Liver (tissue), 9 donors: Measurements from ENCODE around the gene THEMIS2. TPM values are rescaled to one million over a fixed set of nuclear protein-coding genes. Genes with fewer than 3 reads are reported as not detected.
A peak's percentile ranks its signal among the peaks of the same experiment; 100 is the strongest.

Source experiments
- DNase-seq: peaks from one replicate; pipeline ENCODE4 v3.0.0-alpha.2; 2017; ENCODE audit warnings: low spot score
- H3K27ac ChIP-seq, 2 donors: one replicate each; pipeline ENCODE4 v1.7.0; 2013; ENCODE audit warnings: inconsistent platforms in 2 of 2, low read length in 2 of 2, control low read depth in 1 of 2, low read depth in 1 of 2, mild to moderate bottlenecking in 1 of 2
- H3K27me3 ChIP-seq, 4 donors: one replicate each; pipeline versions ENCODE4 v1.6.1 to v1.7.0; 2013; ENCODE audit warnings: low read length in 3 of 4, inconsistent platforms in 1 of 4, mild to moderate bottlenecking in 1 of 4, moderate library complexity in 1 of 4; ENCODE audit not compliant: control insufficient read depth in 4 of 4, insufficient read depth in 4 of 4
- H3K36me3 ChIP-seq, 4 donors: one replicate each; pipeline versions ENCODE4 v1.6.1 to v1.7.0; 2013; ENCODE audit warnings: low read length in 3 of 4, mild to moderate bottlenecking in 3 of 4, low read depth in 1 of 4, moderate library complexity in 1 of 4; ENCODE audit not compliant: control insufficient read depth in 4 of 4, insufficient read depth in 3 of 4
- H3K4me1 ChIP-seq, 4 donors: one replicate each; pipeline versions ENCODE4 v1.6.1 to v1.7.0; 2013; ENCODE audit warnings: low read length in 3 of 4, mild to moderate bottlenecking in 3 of 4, moderate library complexity in 1 of 4; ENCODE audit not compliant: control insufficient read depth in 4 of 4, insufficient read depth in 4 of 4
- H3K4me3 ChIP-seq, 3 donors: one replicate each; pipeline versions ENCODE4 v1.6.1 to v1.7.0; 2013; ENCODE audit warnings: low read length in 3 of 3, control low read depth in 1 of 3, low read depth in 1 of 3, mild to moderate bottlenecking in 1 of 3
- H3K9ac ChIP-seq, 2 donors: one replicate each; pipeline ENCODE4 v1.7.0; 2013; ENCODE audit warnings: low read length in 2 of 2, mild to moderate bottlenecking in 2 of 2, moderate library complexity in 2 of 2, control low read depth in 1 of 2, low read depth in 1 of 2
- H3K9me3 ChIP-seq, 4 donors: one replicate each; pipeline versions ENCODE4 v1.6.1 to v1.7.0; 2013; ENCODE audit warnings: low read length in 3 of 4; ENCODE audit not compliant: control insufficient read depth in 4 of 4
- EGR1 ChIP-seq, 2 donors: IDR thresholded peaks; 2 replicates each; pipeline ENCODE4 v1.6.1; 2016 to 2018; ENCODE audit warnings: antibody characterized with exemption in 2 of 2, low read depth in 2 of 2
- FOXA1 ChIP-seq: IDR thresholded peaks from 2 replicates; pipeline ENCODE4 v1.6.1; 2016; ENCODE audit warnings: antibody characterized with exemption
- FOXA2 ChIP-seq: IDR thresholded peaks from 2 replicates; pipeline ENCODE4 v1.6.1; 2016; ENCODE audit warnings: antibody characterized with exemption
- GABPA ChIP-seq, 2 donors: IDR thresholded peaks in 1 of 2; conservative IDR thresholded peaks in 1 of 2; 2 replicates each; pipeline ENCODE4 v1.6.1; 2016; ENCODE audit warnings: antibody characterized with exemption in 2 of 2, mild to moderate bottlenecking in 1 of 2, moderate library complexity in 1 of 2
- HNF4A ChIP-seq, 2 donors: conservative IDR thresholded peaks; 2 replicates each; pipeline ENCODE4 v1.6.1; 2016; ENCODE audit warnings: antibody characterized with exemption in 2 of 2, mild to moderate bottlenecking in 2 of 2
- HNF4G ChIP-seq: IDR thresholded peaks from 2 replicates; pipeline ENCODE4 v1.6.1; 2016; ENCODE audit warnings: antibody characterized with exemption
- JUND ChIP-seq, 2 donors: IDR thresholded peaks; 2 replicates each; pipeline ENCODE4 v1.6.1; 2016; ENCODE audit warnings: antibody characterized with exemption in 2 of 2
- NR2F2 ChIP-seq: IDR thresholded peaks from 2 replicates; pipeline ENCODE4 v1.6.1; 2016; ENCODE audit warnings: antibody characterized with exemption
- RAD21 ChIP-seq, 2 donors: IDR thresholded peaks; 2 replicates each; pipeline ENCODE4 v1.6.1; 2016; ENCODE audit warnings: antibody characterized with exemption in 2 of 2, mild to moderate bottlenecking in 2 of 2
- RXRA ChIP-seq, 2 donors: IDR thresholded peaks; 2 replicates each; pipeline ENCODE4 v1.6.1; 2017 to 2018; ENCODE audit warnings: antibody characterized with exemption in 2 of 2, mild to moderate bottlenecking in 1 of 2
- SP1 ChIP-seq: IDR thresholded peaks from 2 replicates; pipeline ENCODE4 v1.6.1; 2018; ENCODE audit warnings: antibody characterized with exemption, mild to moderate bottlenecking
- TAF1 ChIP-seq: conservative IDR thresholded peaks from 2 replicates; pipeline ENCODE4 v1.6.1; 2016; ENCODE audit warnings: antibody characterized with exemption, mild to moderate bottlenecking
- YY1 ChIP-seq: IDR thresholded peaks from 2 replicates; pipeline ENCODE4 v1.6.1; 2016; ENCODE audit warnings: antibody characterized with exemption, mild to moderate bottlenecking
- WGBS: extraction: QIAGEN DNeasy Blood & Tissue Kit; methylation state at CpG from one replicate; pipeline ENCODE4 v1.1.7; 2013; 5-methylcytosine and 5-hydroxymethylcytosine counted together
- polyA plus RNA-seq, 2 donors: library from polyadenylated mRNA; stranded (reverse) in 1 of 2; unstranded in 1 of 2; fragments of 200-250 nt in 1 of 2; fragments of >200 nt in 1 of 2; fragmentation: Nextera tagmentation in 1 of 2; extraction: Ambion mirVana in 1 of 2; gene quantifications; one replicate each; pipeline versions ENCODE4 v1.2.1 to v1.2.3, GENCODE V29; 2013 to 2015
- total RNA-seq, 2 donors: library from RNA; depleted of rRNA; stranded (reverse); fragments of >200 nt; gene quantifications; one replicate each; pipeline ENCODE4 v1.2.3, GENCODE V29; 2014
- TF ChIP-seq, protein P1 (sequence below): IDR thresholded peaks from 2 replicates; pipeline ENCODE4 v1.6.1; 2016; ENCODE audit warnings: antibody characterized with exemption
- TF ChIP-seq, protein P2 (sequence below): IDR thresholded peaks from 2 replicates; pipeline ENCODE4 v1.6.1; 2016; ENCODE audit warnings: antibody characterized with exemption, mild to moderate bottlenecking
- TF ChIP-seq, protein P3 (sequence below): IDR thresholded peaks from 2 replicates; pipeline ENCODE4 v1.6.1; 2016; ENCODE audit warnings: antibody characterized with exemption
- TF ChIP-seq, protein P4 (sequence below): IDR thresholded peaks from 2 replicates; pipeline ENCODE4 v1.6.1; 2016; ENCODE audit warnings: antibody characterized with exemption
- TF ChIP-seq, protein P5 (sequence below): fragments of 150-350 bp; IDR thresholded peaks from 2 replicates; pipeline ENCODE4 v1.5.1; 2017; ENCODE audit warnings: improper control_type of control experiment, low read depth, low read length; ENCODE audit not compliant: missing input control
- donor health status: healthy.
- donor health status: healthy.
- donor health status: healthy.
- donor health status: healthy.
- donor health status: healthy.

The THEMIS2 gene
- total and polyA plus RNA-seq, 4 donors, result 4.9 to 17.7 (median 10.7) TPM

DNA sequence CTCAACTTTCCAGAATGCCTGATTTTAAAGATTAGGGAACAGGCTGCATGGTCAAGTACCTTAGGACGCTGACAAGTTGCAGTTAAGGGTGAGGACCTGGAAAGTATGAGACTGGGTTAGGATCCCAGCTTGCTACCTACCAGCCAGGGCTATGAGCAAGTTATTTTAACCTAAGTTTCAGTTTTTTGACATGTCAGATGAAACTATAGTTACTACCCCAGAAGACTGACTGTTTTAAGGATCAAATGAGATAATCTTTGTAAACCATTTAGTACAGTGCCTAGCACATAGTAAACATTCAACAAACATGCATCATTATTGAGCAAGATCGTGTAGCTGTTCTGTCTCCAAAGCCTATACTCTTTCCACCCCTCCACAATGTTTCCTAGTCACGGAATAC is 14.4 kb downstream of the THEMIS2 start:
- Histone ChIP-seq H3K36me3 (peaks cover 1 to 18% (median 9%) of the 10 kb centered on the region in 4 donors), H3K9me3 (no peaks in the 10 kb centered on the region), H3K27me3 (no peaks in the 10 kb centered on the region), H3K4me1 (peaks cover 0 to 11% (median 0%) of the 10 kb centered on the region in 4 donors), H3K27ac (peak overlapping the region; percentile 63 to 65), H3K9ac (peak overlapping the region in 1 of 2 donors; percentile 4), H3K4me3 (no peak overlapping the region)
- WGBS, result 84% methylated on average over 3 of the region's 3 CpGs
- DNase-seq, result no peak
- TF ChIP-seq RXRA (IDR thresholded peaks at IDR 0.05) (no peak), JUND (IDR thresholded peaks at IDR 0.05) (no peak), SP1 (no peak), FOXA2 (no peak), RAD21 (IDR thresholded peaks at IDR 0.05) (no peak), YY1 (no peak), GABPA (IDR thresholded peaks at IDR 0.05 in 1 of 2, conservative IDR thresholded peaks at IDR 0.05 in 1 of 2) (no peak), NR2F2 (no peak), FOXA1 (no peak), HNF4G (no peak), TAF1 (no peak), EGR1 (IDR thresholded peaks at IDR 0.05; ENCODE audit: low read depth in 2 of 2) (no peak), HNF4A (conservative IDR thresholded peaks at IDR 0.05) (no peak)
- TF ChIP-seq, protein P1, sequence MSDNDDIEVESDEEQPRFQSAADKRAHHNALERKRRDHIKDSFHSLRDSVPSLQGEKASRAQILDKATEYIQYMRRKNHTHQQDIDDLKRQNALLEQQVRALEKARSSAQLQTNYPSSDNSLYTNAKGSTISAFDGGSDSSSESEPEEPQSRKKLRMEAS, result no peak
- TF ChIP-seq, protein P2, sequence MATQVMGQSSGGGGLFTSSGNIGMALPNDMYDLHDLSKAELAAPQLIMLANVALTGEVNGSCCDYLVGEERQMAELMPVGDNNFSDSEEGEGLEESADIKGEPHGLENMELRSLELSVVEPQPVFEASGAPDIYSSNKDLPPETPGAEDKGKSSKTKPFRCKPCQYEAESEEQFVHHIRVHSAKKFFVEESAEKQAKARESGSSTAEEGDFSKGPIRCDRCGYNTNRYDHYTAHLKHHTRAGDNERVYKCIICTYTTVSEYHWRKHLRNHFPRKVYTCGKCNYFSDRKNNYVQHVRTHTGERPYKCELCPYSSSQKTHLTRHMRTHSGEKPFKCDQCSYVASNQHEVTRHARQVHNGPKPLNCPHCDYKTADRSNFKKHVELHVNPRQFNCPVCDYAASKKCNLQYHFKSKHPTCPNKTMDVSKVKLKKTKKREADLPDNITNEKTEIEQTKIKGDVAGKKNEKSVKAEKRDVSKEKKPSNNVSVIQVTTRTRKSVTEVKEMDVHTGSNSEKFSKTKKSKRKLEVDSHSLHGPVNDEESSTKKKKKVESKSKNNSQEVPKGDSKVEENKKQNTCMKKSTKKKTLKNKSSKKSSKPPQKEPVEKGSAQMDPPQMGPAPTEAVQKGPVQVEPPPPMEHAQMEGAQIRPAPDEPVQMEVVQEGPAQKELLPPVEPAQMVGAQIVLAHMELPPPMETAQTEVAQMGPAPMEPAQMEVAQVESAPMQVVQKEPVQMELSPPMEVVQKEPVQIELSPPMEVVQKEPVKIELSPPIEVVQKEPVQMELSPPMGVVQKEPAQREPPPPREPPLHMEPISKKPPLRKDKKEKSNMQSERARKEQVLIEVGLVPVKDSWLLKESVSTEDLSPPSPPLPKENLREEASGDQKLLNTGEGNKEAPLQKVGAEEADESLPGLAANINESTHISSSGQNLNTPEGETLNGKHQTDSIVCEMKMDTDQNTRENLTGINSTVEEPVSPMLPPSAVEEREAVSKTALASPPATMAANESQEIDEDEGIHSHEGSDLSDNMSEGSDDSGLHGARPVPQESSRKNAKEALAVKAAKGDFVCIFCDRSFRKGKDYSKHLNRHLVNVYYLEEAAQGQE, result no peak
- TF ChIP-seq, protein P3, sequence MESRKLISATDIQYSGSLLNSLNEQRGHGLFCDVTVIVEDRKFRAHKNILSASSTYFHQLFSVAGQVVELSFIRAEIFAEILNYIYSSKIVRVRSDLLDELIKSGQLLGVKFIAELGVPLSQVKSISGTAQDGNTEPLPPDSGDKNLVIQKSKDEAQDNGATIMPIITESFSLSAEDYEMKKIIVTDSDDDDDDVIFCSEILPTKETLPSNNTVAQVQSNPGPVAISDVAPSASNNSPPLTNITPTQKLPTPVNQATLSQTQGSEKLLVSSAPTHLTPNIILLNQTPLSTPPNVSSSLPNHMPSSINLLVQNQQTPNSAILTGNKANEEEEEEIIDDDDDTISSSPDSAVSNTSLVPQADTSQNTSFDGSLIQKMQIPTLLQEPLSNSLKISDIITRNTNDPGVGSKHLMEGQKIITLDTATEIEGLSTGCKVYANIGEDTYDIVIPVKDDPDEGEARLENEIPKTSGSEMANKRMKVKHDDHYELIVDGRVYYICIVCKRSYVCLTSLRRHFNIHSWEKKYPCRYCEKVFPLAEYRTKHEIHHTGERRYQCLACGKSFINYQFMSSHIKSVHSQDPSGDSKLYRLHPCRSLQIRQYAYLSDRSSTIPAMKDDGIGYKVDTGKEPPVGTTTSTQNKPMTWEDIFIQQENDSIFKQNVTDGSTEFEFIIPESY, result no peak
- TF ChIP-seq, protein P4, sequence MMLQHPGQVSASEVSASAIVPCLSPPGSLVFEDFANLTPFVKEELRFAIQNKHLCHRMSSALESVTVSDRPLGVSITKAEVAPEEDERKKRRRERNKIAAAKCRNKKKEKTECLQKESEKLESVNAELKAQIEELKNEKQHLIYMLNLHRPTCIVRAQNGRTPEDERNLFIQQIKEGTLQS, result no peak

DNA sequence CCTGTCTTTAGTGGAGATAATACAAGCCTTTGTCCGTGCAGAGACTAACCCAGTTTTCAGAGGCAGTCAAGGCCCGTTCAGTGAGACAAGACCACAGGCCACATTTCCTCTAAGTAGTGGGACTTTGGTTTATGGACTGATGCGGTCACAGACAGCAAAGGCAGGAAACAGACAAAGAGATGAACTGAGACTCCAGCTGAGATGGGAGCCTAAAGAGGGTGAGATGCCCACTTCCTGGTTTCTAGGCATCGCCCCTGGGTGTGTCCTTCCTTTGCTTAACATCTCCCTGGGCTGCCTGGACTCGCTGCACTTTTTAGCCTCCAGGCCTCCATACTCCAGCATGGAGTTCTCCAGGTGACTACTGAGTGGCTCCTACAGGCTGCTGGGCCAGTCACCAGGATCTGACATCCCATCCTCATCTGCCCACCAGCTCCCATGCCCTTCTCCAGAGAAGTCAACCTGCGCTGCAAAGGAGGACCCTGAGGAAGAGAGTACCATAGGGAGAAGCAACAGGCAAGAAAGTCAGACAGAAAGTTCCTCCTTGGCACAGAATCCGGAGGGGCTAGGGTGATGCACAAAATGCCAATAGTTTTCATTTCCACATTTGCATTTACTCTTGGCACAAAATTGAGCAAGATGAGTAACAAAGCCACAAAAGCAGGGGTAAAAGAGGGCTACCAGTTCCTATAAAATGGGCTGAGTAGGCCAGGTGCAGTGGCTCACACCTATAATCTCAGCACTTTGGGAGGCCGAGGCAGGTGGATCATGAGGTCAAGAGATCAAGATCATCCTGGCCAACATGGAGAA is 15.1 kb downstream of the THEMIS2 start:
- H3K36me3 ChIP-seq, result peaks cover 2 to 25% (median 14%) of the 10 kb centered on the region in 4 donors
- H3K27ac ChIP-seq, result peak overlapping the region; percentile 63 to 65
- no peaks in the 10 kb centered on the region for H3K27me3 ChIP-seq
- H3K4me3 ChIP-seq, result no peak overlapping the region
- H3K9ac ChIP-seq, result peak overlapping the region in 1 of 2 donors; percentile 28
- no peaks in the 10 kb centered on the region for H3K9me3 ChIP-seq
- 81% methylated on average over 8 of the region's 8 CpGs for WGBS
- DNase-seq, result no peak
- H3K4me1 ChIP-seq, result peaks cover 0 to 12% (median 0%) of the 10 kb centered on the region in 4 donors
- TF ChIP-seq FOXA1, result no peak
- TF ChIP-seq, protein P3, result no peak
- TF ChIP-seq SP1, result no peak
- no peak for TF ChIP-seq HNF4G
- TF ChIP-seq RAD21 (IDR thresholded peaks at IDR 0.05), result no peak
- no peak for TF ChIP-seq EGR1 (IDR thresholded peaks at IDR 0.05; ENCODE audit: low read depth in 2 of 2)
- TF ChIP-seq HNF4A (conservative IDR thresholded peaks at IDR 0.05), result no peak
- TF ChIP-seq, protein P5, sequence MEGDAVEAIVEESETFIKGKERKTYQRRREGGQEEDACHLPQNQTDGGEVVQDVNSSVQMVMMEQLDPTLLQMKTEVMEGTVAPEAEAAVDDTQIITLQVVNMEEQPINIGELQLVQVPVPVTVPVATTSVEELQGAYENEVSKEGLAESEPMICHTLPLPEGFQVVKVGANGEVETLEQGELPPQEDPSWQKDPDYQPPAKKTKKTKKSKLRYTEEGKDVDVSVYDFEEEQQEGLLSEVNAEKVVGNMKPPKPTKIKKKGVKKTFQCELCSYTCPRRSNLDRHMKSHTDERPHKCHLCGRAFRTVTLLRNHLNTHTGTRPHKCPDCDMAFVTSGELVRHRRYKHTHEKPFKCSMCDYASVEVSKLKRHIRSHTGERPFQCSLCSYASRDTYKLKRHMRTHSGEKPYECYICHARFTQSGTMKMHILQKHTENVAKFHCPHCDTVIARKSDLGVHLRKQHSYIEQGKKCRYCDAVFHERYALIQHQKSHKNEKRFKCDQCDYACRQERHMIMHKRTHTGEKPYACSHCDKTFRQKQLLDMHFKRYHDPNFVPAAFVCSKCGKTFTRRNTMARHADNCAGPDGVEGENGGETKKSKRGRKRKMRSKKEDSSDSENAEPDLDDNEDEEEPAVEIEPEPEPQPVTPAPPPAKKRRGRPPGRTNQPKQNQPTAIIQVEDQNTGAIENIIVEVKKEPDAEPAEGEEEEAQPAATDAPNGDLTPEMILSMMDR, result no peak
- no peak for TF ChIP-seq JUND (IDR thresholded peaks at IDR 0.05)
- TF ChIP-seq YY1, result no peak
- TF ChIP-seq, protein P1, result no peak
- no peak for TF ChIP-seq FOXA2
- no peak for TF ChIP-seq RXRA (IDR thresholded peaks at IDR 0.05)
